Caco-2 (cell line): ENCODE data around the gene SCIN. TPM values are rescaled to one million over a fixed set of nuclear protein-coding genes. Genes with fewer than 3 reads are reported as not detected.
"Not testable (repeated sequence)": the region's sequence is repeated elsewhere in the genome, so short reads cannot be mapped to it uniquely, and the experiment has no call there.

ENCODE experiments used
- BruUV-seq: library from RNA; stranded (reverse); fragments of 400-500 nt; replicated peaks from 2 replicates; lab custom pipeline; 2021; lab: Mats Ljungman, UMichigan
- CTCF ChIA-PET: fragments of 300-600 bp; sonication (Branson Sonifier 250); formaldehyde crosslinking; loops from one replicate; lab custom pipeline; 2022; ENCODE audit warnings: antibody characterized with exemption; lab: Charles Lee
- POLR2A ChIA-PET: fragments of 300-600 bp; sonication (Branson Sonifier 250); formaldehyde crosslinking; loops from one replicate; lab custom pipeline; 2022; ENCODE audit warnings: antibody characterized with exemption; lab: Charles Lee
- DNase-seq, 2 experiments: peaks; one replicate each; pipeline versions ENCODE4 v3.0.0 to v3.0.0-alpha.2; 2020 to 2022
- H3K27me3 ChIP-seq: replicated peaks from 2 replicates; pipeline ENCODE4 v1.6.0; 2011; ENCODE audit warnings: low read length; ENCODE audit not compliant: control insufficient read depth, insufficient read depth
- H3K36me3 ChIP-seq: 2 replicates; pipeline ENCODE4 v1.5.1; 2011; ENCODE audit warnings: low read length; ENCODE audit not compliant: control insufficient read depth, insufficient read depth
- H3K4me1 ChIP-seq: fragments of 250-450 bp; sonication (Bioruptor Pico); 2 replicates; pipeline ENCODE4 v1.5.1; 2020; ENCODE audit warnings: mild to moderate bottlenecking
- H3K4me3 ChIP-seq: 2 replicates; pipeline ENCODE4 v1.5.1; 2011; ENCODE audit warnings: low read depth, mild to moderate bottlenecking, control low read depth, low read length
- H3K9me3 ChIP-seq: fragments of 250-450 bp; sonication (Bioruptor Pico); 2 replicates; pipeline ENCODE4 v1.5.1; 2020; ENCODE audit warnings: mild to moderate bottlenecking, moderate library complexity
- H3K27ac Mint-ChIP-seq: one replicate; pipeline ENCODE4 v1.8.0; 2022; ENCODE audit warnings: mixed read lengths; ENCODE audit not compliant: unreplicated experiment
- H3K27me3 Mint-ChIP-seq: one replicate; pipeline ENCODE4 v1.8.0; 2022; ENCODE audit warnings: mixed read lengths; ENCODE audit not compliant: insufficient read depth, unreplicated experiment
- H3K36me3 Mint-ChIP-seq: one replicate; pipeline ENCODE4 v1.8.0; 2022; ENCODE audit warnings: mild to moderate bottlenecking, mixed read lengths; ENCODE audit not compliant: insufficient read depth, unreplicated experiment
- H3K4me1 Mint-ChIP-seq: one replicate; pipeline ENCODE4 v1.8.0; 2022; ENCODE audit warnings: low read depth, mixed read lengths; ENCODE audit not compliant: unreplicated experiment
- H3K4me3 Mint-ChIP-seq: one replicate; pipeline ENCODE4 v1.8.0; 2022; ENCODE audit warnings: mild to moderate bottlenecking, moderate library complexity, mixed read lengths; ENCODE audit not compliant: unreplicated experiment
- H3K9me3 Mint-ChIP-seq: one replicate; pipeline ENCODE4 v1.8.0; 2022; ENCODE audit warnings: mixed read lengths; ENCODE audit not compliant: unreplicated experiment
- intact Hi-C: fragments of 100-400 bp; cut with micrococcal nuclease; formaldehyde crosslinking; loops from one replicate; pipeline ENCODE4 v1.10.0; 2022; ENCODE audit not compliant: unreplicated experiment
- total RNA-seq: library from RNA; stranded (reverse); gene quantifications from 2 replicates; pipeline ENCODE4 v1.2.3, GENCODE V29; 2022
- TF ChIP-seq, protein P1 (sequence below), 2 experiments: fragments of 200-600 bp in 1 of 2; IDR thresholded peaks; 1 replicate in 1 of 2; 2 replicates in 1 of 2; pipeline versions ENCODE4 v1.5.1 to v1.8.0; 2011 to 2022; ENCODE audit warnings: antibody characterized with exemption in 1 of 2, control low read depth in 1 of 2, inconsistent platforms in 1 of 2, low read depth in 1 of 2, low read length in 1 of 2, mild to moderate bottlenecking in 1 of 2, moderate library complexity in 1 of 2; ENCODE audit not compliant: insufficient read depth in 1 of 2, severe bottlenecking in 1 of 2, unreplicated experiment in 1 of 2

Gene SCIN
- total RNA-seq, 1 experiment from 2014 or later: 0.39 TPM

DNA sequence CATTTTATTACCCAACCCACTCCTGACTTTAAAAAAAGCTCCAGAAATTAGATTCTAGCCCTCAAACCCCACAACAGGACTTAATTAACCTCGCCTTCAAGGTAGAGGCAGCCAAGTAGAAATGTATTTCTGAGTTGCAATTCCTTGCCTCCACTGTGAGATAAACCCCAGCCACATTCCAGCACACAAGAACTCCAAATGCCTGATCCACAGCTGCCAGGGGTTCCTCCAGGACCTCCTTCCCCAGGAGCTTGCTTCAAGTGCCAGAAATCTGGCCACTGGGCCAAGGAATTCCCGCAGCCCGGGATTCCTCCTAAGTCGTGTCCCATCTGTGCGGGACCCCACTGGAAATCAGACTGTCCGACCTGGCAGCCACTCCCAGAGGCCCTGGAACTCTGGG lies 91.1 kb downstream of the SCIN start:
- CTCF ChIA-PET: no interaction called here
- no peak overlapping the region for H3K4me3 Mint-ChIP-seq

DNA sequence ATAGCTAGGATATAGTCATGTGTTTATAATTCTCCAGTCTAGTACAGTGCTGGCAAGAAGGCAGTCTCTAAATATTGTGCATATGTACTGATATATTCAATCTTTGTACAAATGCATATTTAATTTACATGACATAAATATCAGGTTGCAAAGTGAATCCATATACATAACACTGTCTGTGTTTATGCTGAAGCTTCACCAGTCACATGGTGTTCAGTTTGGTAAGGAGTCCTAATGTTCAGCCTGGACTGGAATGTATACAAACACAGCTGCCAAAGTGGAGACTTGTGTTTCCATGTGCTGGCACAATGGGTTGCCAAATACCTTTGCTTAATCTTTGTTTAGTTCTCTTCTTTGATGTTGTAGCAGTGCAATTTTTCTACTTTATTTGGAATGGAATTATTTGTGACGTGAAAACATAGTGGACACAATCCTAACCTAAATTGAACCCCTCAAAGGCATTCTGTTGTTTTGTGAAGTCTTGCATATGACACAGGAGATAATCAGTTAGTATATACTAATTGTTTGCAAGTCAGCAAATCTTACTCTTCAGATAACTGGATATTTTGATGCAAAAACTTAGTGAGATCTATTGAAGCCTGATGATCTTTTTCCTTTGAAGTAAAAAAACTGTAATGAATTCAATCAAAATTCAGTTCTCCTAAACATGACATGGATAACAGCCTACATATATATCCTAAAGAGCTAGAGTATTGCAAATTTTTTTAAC lies 99.6 kb downstream of the SCIN start:
- TF ChIP-seq, protein P1, sequence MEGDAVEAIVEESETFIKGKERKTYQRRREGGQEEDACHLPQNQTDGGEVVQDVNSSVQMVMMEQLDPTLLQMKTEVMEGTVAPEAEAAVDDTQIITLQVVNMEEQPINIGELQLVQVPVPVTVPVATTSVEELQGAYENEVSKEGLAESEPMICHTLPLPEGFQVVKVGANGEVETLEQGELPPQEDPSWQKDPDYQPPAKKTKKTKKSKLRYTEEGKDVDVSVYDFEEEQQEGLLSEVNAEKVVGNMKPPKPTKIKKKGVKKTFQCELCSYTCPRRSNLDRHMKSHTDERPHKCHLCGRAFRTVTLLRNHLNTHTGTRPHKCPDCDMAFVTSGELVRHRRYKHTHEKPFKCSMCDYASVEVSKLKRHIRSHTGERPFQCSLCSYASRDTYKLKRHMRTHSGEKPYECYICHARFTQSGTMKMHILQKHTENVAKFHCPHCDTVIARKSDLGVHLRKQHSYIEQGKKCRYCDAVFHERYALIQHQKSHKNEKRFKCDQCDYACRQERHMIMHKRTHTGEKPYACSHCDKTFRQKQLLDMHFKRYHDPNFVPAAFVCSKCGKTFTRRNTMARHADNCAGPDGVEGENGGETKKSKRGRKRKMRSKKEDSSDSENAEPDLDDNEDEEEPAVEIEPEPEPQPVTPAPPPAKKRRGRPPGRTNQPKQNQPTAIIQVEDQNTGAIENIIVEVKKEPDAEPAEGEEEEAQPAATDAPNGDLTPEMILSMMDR (IDR thresholded peaks at IDR 0.05; ENCODE audit: insufficient read depth in 1 of 2, low read depth in 1 of 2, low read length in 1 of 2, severe bottlenecking in 1 of 2, unreplicated experiment in 1 of 2): no peak

More for the DNA sequence above, 91.1 kb downstream of the SCIN start:
- intact Hi-C loops: no loop called here
- Mint-ChIP-seq H3K36me3 (no peaks in the 10 kb centered on the region), H3K9me3 (no peaks in the 10 kb centered on the region), H3K27ac (no peak overlapping the region), H3K27me3 (no peaks in the 10 kb centered on the region), H3K4me1 (no peaks in the 10 kb centered on the region)
- H3K27me3 ChIP-seq: no peaks in the 10 kb centered on the region
- POLR2A ChIA-PET: no interaction called here
- TF ChIP-seq, protein P1 (IDR thresholded peaks at IDR 0.05; ENCODE audit: insufficient read depth in 1 of 2, low read depth in 1 of 2, low read length in 1 of 2, severe bottlenecking in 1 of 2, unreplicated experiment in 1 of 2): no peak
- no peaks in the 10 kb centered on the region for H3K36me3 ChIP-seq
- BruUV-seq: no TSS peak
- no peaks in the 10 kb centered on the region for H3K9me3 ChIP-seq
- DNase-seq: no peak
- H3K4me1 ChIP-seq: peaks cover 9% of the 10 kb centered on the region; the same call in 1 of the 2 replicates
- H3K4me3 ChIP-seq: no peak overlapping the region

DNA sequence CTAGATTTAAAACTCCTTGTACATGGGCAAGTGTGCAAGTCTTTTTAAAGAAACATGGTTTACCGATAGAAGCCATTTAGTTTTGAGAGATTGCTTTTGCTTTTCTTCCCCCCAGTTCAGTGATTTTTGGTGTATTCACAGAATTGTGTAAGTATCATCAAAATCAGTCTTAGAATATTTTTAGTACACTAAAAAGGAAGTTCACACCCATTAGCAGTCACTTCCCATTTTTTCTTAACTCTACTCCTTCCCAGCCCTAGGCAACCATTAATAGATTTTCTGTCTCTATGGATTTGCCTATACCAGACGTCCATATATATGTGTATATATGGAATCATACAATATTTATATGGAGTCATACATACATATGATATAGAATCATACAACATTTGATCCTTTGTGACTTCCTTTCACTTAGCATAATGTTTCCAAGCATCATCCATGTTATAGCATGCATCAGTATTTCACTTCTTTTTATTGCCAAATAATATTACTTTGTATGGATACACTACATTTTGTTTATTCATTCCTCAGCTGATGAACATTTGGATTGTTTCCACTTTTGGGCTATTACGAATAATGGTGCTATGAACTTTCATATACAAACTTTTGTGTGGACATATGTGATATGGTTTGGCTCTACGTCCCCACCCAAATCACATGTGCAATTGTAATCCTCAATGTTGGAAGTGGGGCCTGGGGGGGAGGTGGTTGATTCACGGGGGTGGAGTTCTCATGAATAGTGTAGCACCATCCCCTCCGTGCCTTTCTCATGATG lies 100.4 kb downstream of the SCIN start:
- intact Hi-C loops: loop anchor here (1.0 to 10.0 kb wide), 2 partner anchors 31 to 1074 kb away; no protein-coding TSS in a partner anchor
- H3K27me3 ChIP-seq: no peaks in the 10 kb centered on the region
- no peaks in the 10 kb centered on the region for H3K36me3 Mint-ChIP-seq
- DNase-seq: no peak
- POLR2A ChIA-PET: no interaction called here
- no peak overlapping the region for H3K4me3 Mint-ChIP-seq
- CTCF ChIA-PET: interaction anchor here (0.7 to 1.0 kb wide), 2 partner anchors 16 to 49 kb away, joined by 5 to 13 read pairs; no protein-coding TSS in a partner anchor
- no peak overlapping the region for H3K4me3 ChIP-seq
- H3K27me3 Mint-ChIP-seq: no peaks in the 10 kb centered on the region
- TF ChIP-seq, protein P1 (IDR thresholded peaks at IDR 0.05; ENCODE audit: insufficient read depth in 1 of 2, low read depth in 1 of 2, low read length in 1 of 2, severe bottlenecking in 1 of 2, unreplicated experiment in 1 of 2): no peak
- no peaks in the 10 kb centered on the region for H3K36me3 ChIP-seq
- H3K9me3 Mint-ChIP-seq: peaks cover 5% of the 10 kb centered on the region
- no peaks in the 10 kb centered on the region for H3K9me3 ChIP-seq
- H3K4me1 ChIP-seq: peaks cover 4% of the 10 kb centered on the region; the same call in 1 of the 2 replicates
- BruUV-seq: no TSS peak
- H3K27ac Mint-ChIP-seq: no peak overlapping the region
- peaks cover 19% of the 10 kb centered on the region for H3K4me1 Mint-ChIP-seq

More for the DNA sequence above, 99.6 kb downstream of the SCIN start:
- peak in 1 of 2 experiments; percentile 50 for DNase-seq
- Mint-ChIP-seq H3K27me3 (no peaks in the 10 kb centered on the region), H3K36me3 (no peaks in the 10 kb centered on the region), H3K27ac (no peak overlapping the region), H3K9me3 (no peaks in the 10 kb centered on the region), H3K4me3 (no peak overlapping the region), H3K4me1 (peaks cover 16% of the 10 kb centered on the region)
- Histone ChIP-seq H3K9me3 (no peaks in the 10 kb centered on the region), H3K4me3 (no peak overlapping the region), H3K27me3 (no peaks in the 10 kb centered on the region), H3K4me1 (peaks cover 4% of the 10 kb centered on the region; the same call in 1 of the 2 replicates), H3K36me3 (no peaks in the 10 kb centered on the region)
- BruUV-seq: no TSS peak
- CTCF ChIA-PET: interaction anchor here (1.0 kb wide), 1 partner anchor 16 kb away, joined by 5 read pairs; no protein-coding TSS in a partner anchor
- POLR2A ChIA-PET: no interaction called here
- intact Hi-C loops: loop anchor here (1.0 to 10.0 kb wide), 2 partner anchors 30 to 1075 kb away; no protein-coding TSS in a partner anchor

DNA sequence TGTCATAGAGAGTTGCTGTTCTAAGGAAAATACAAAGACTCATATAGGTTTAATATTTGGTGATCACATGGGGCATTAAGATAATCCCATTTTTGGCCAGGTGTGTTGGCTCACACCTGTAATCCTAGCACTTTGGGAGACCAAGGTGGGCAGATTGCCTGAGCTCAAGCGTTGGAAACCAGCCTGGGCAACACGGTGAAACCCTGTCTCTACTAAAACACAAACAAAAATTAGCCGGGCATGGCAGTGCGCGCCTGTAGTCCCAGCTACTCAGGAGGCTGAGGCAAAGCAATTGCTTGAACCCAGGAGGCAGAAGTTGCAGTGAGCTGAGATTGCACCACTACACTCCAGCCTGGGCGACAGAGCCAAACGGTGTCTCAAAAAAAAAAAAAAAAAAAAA lies 102.9 kb downstream of the SCIN start:
- BruUV-seq, DNase-seq, H3K4me3 ChIP-seq, H3K36me3 Mint-ChIP-seq, H3K36me3 ChIP-seq, H3K4me1 ChIP-seq, H3K27me3 ChIP-seq, CTCF ChIA-PET, H3K4me3 Mint-ChIP-seq, H3K9me3 ChIP-seq, H3K27me3 Mint-ChIP-seq, POLR2A ChIA-PET, H3K27ac Mint-ChIP-seq: not testable (repeated sequence)
- H3K4me1 Mint-ChIP-seq: peaks cover 19% of the 10 kb centered on the region
- intact Hi-C loops: loop anchor here (10.0 kb wide), 1 partner anchor 1071 kb away; no protein-coding TSS in a partner anchor
- H3K9me3 Mint-ChIP-seq: peaks cover 11% of the 10 kb centered on the region
